AG04450 (cell line): ENCODE data around the gene CLCNKB. TPM values are rescaled to one million over a fixed set of nuclear protein-coding genes. Genes with fewer than 3 reads are reported as not detected.

ENCODE experiments used
- CTCF ChIA-PET: fragments of 300-600, 350-600 bp; formaldehyde crosslinking; extraction: SDS; loops from one replicate; lab custom pipeline; 2022; ENCODE audit warnings: antibody characterized with exemption, inconsistent platforms; lab: Charles Lee
- POLR2A ChIA-PET: fragments of 350-600 bp; formaldehyde crosslinking; extraction: SDS; loops from one replicate; lab custom pipeline; 2021; ENCODE audit warnings: antibody characterized with exemption, inconsistent platforms; lab: Yijun Ruan, JAX
- DNase-seq: peaks from one replicate; pipeline ENCODE4 v3.0.0-alpha.2; 2011; ENCODE audit warnings: low read depth, low spot score
- H3K27ac ChIP-seq: one replicate; pipeline ENCODE4 v1.5.1; 2012; ENCODE audit warnings: low read depth, low read length, control low read depth
- H3K27me3 ChIP-seq: one replicate; pipeline ENCODE4 v1.6.0; 2012; ENCODE audit warnings: low read length; ENCODE audit not compliant: control insufficient read depth, insufficient read depth
- H3K4me3 ChIP-seq: 2 replicates; pipeline ENCODE4 v1.5.1; 2011; ENCODE audit warnings: mild to moderate bottlenecking, low read depth, low read length, control low read depth
- H3K9me3 ChIP-seq: 2 replicates; pipeline ENCODE4 v1.5.1; 2012; ENCODE audit warnings: low read length; ENCODE audit not compliant: control insufficient read depth, insufficient read depth
- CTCF ChIP-seq: IDR thresholded peaks from 2 replicates; pipeline ENCODE4 v1.5.1; 2011; ENCODE audit warnings: low read depth, low read length, control low read depth, inconsistent platforms
- polyA plus RNA-seq: library from polyadenylated mRNA; depleted of rRNA; stranded (reverse); fragments of >200 nt; gene quantifications from 2 replicates; pipeline ENCODE4 v1.2.3, GENCODE V29; 2011

CLCNKB gene
- polyA plus RNA-seq, 1 experiment: 0.21 TPM

DNA sequence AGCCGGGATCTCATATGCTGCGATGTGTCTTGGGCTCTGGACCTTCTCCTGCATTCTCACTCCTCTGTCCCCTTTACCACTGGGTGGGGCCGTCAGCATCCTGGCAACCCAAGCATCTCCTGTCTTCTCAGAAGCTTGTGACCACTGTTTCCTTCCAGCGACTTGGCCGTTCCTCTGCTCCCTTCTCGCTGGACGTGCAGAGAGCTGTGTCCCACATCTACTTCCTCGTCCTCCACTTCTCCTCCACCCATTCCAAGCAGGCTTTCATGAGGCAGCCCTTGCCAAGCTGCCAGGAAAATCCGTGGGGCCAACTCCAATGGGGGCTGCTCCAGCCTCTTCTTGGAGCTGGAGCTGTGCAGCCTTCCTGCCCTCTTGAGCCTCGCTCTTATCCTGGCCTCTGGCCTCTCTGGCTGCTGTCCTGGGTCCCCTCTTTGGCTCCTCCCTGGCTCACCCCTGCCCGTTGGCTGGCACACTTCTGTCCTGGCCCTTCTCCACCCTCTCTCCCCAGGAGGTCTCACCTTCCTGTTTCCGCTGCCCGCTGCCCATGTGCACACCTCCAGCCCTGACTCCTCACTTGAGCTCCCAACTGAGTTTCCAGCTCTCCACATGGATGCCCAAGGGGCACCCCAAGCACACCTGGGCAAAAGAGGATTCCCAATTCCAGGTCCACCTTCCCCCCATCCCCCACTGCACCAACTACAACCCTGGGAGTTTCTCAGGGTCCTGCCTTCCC, 21.1 kb downstream of the CLCNKB start:
- no peak for DNase-seq
- TF ChIP-seq CTCF: no peak
- H3K4me3 ChIP-seq: no peak overlapping the region
- POLR2A ChIA-PET: no interaction called here
- H3K9me3 ChIP-seq: no peaks in the 10 kb centered on the region
- H3K27me3 ChIP-seq: peaks cover 20% of the 10 kb centered on the region
- CTCF ChIA-PET: interaction anchor here (1.4 kb wide), 1 partner anchor 9 kb away, joined by 4 read pairs; no protein-coding TSS in a partner anchor
- no peak overlapping the region for H3K27ac ChIP-seq

GRCh38 chr1:16065269-16065576, 21.6 kb downstream of the CLCNKB start:
- H3K27ac ChIP-seq: no peak overlapping the region
- peaks cover 20% of the 10 kb centered on the region for H3K27me3 ChIP-seq
- H3K4me3 ChIP-seq: no peak overlapping the region
- ChIA-PET CTCF (no interaction called here), POLR2A (no interaction called here)
- no peaks in the 10 kb centered on the region for H3K9me3 ChIP-seq
- TF ChIP-seq CTCF: no peak
- no peak for DNase-seq

DNA sequence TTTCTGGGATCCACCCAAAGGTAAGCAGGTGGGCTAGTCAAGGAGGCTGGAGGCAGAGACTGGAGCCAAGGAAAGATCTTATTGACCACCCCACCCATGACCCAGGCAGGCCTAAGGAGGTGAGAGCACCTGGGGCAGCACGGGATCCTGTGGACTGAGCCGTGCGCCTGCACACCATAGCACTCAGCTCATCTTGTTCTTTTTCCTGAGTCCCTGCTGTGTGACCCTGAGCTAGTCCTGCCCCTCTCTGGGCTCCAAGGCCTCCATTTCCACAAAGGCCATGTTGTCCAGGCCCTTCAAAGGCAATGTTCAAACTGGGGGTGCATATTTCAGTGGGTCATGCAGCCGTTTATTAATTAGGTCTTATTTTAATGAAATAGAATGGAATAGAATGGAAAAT, 22.7 kb downstream of the CLCNKB start:
- no peak for TF ChIP-seq CTCF
- Histone ChIP-seq H3K27ac (no peak overlapping the region), H3K27me3 (peaks cover 20% of the 10 kb centered on the region), H3K4me3 (no peak overlapping the region), H3K9me3 (no peaks in the 10 kb centered on the region; the same call in 1 of the 2 replicates)
- no peak for DNase-seq
- ChIA-PET POLR2A (no interaction called here), CTCF (interaction anchor here (1.6 kb wide), 1 partner anchor 10 kb away, joined by 3 read pairs; no protein-coding TSS in a partner anchor)

DNA sequence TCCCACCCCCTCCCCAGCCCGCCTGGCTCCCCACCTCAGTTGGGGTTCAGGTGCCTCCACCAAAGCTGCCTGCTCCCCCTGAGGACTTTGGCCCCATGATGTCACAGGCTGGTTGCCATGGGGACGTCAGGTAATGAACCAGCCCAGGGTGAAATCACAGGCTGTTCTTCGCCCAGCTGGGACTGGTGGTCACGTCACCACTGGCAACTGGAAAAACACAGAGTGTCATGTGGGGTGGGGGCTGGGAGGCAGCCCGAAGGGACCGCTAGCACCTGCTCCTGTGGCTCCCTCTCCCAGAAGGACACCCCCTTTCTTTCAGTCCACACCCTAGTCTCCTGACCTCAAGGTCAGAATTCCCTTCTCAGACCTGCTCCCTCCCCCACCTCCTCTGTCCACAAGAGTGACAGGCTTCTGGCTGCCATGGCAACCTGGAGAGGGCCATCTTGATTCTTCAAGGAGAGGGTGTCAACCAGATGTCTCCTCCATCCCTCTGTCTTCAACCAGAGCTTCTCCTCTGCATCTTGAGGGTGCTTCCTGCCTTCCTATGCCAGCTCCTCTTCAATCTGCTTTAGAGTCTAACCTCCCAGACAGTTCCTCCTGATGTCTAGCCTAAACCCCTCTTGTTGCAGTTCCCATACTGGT, 23.7 kb downstream of the CLCNKB start:
- H3K27me3 ChIP-seq: peaks cover 22% of the 10 kb centered on the region
- H3K9me3 ChIP-seq: no peaks in the 10 kb centered on the region; the same call in 1 of the 2 replicates
- H3K4me3 ChIP-seq: no peak overlapping the region
- H3K27ac ChIP-seq: no peak overlapping the region
- TF ChIP-seq CTCF: no peak
- CTCF ChIA-PET: interaction anchor here (0.6 to 1.6 kb wide), 4 partner anchors 11 to 275 kb away, joined by 3 read pairs; no protein-coding TSS in a partner anchor
- POLR2A ChIA-PET: no interaction called here
- DNase-seq: no peak

- Histone ChIP-seq H3K4me3 (no peak overlapping the region), H3K27ac (no peak overlapping the region), H3K9me3 (no peaks in the 10 kb centered on the region; the same call in 1 of the 2 replicates), H3K27me3 (peaks cover 25% of the 10 kb centered on the region)
- no peak for DNase-seq
- POLR2A ChIA-PET: no interaction called here
- CTCF ChIA-PET: interaction anchor here (0.6 to 1.8 kb wide), 2 partner anchors 11 to 252 kb away, joined by 3 to 6 read pairs; no protein-coding TSS in a partner anchor
- TF ChIP-seq CTCF: no peak
Measured at GRCh38 chr1:16067933-16068332, 24.4 kb downstream of the CLCNKB start.
